UCSD-AML1 (cell line): Measurements from ENCODE around the gene MAFF.
A peak's percentile ranks its signal among the peaks of the same experiment; 100 is the strongest.

Experiments used
- DNase-seq: peaks from one replicate; lab custom pipeline; 2025; ENCODE audit not compliant: unreplicated experiment; lab: John Stamatoyannopoulos, UW

The MAFF gene

DNA sequence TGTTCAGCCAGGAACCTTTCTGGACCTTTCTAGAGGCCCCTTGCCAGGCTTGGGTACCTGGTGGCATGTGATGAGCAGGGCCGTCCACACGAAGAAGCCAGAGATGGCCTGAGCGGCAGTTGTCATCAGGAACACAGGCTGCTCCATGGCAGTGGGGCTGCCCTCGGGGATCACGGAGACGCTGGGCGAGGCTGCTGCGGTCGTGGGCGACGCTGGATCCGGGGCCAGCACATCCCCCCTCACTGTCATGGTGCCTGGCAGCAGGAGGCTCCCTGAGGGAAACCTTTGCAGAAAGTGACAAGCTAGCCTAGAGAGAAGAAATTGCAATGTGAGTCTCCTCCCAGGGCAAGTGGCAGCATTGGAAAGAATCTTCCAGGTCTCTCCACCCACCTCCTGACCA is 45.9 kb downstream of the MAFF start:
- no peak for DNase-seq

DNA sequence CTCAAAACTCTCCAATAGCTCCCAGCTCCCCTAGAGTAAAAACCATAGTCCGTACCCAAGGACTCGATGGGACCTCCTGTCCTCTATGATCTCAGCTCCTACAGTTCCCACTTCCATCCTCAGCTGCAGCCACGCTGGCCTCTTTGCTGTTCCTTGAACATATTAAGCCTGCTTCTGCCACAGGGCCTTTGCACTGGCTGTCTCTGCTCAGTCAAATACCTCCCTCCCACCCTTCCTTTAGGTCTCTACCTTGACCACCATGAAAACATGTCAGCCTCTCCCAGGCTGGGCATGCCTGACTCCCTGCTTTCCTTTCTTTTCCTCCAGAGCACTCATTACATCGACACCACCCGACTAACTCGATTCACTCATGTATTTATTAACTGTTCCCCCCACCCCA is 46.5 kb downstream of the MAFF start:
- DNase-seq = no peak

DNA sequence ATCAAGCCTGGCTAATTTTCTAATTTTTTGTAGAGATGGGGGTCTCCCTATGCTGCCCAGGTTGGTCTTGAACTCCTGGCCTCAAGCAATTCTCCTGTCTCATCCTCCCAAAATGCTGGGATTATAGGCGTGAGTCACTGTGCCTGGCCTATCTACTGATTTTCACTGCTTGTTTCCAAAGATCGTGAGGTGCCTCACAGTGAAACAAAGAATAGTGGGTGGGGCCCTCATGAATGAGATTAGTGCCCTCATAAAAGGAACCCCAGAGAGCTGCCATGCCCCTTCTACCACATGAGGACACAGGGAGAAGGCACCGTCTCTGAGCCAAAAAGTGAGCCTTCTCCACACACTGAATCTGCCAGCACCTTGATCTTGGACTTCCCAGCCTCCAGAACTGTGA is 47.5 kb downstream of the MAFF start:
- DNase-seq = no peak

DNA sequence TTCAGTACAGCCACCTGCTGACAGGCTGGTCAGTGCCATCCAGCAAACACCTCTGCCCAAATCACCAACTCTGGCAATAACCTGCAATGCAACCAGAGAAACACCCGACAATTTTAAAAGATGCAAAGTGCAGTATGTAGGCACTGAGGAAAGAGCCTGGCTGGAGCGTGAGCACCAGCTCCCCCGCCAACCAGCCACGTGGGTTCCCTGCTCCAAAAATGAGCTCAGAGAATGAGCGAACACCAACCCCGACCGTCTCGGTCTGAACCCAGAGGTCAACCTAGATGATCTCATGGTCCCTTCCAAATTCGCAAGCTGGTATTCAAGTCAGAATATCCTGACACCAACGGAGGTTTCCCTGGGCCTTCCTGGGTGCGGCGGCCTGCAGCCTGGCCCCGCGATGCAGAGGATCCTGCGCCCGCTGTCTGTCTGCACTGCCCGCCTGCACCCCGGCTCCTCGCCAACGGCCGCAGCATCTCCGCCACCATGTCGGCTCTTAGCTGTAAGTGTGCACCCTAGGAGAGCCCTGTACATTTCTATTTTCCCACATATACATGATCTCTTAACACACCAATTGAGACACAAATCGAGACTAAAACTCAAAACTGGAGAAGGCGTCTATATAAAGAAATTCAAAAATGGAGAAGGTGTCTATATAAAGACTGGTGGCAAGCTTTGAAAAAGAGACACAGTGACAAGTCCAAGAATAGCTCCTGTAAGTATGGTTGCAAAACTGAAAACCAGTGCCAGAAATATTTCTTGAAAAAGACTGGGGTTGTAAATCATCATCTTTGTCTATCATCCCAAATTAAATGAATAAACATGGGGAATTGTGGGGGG is 48.2 kb downstream of the MAFF start:
- DNase-seq = no peak

DNA sequence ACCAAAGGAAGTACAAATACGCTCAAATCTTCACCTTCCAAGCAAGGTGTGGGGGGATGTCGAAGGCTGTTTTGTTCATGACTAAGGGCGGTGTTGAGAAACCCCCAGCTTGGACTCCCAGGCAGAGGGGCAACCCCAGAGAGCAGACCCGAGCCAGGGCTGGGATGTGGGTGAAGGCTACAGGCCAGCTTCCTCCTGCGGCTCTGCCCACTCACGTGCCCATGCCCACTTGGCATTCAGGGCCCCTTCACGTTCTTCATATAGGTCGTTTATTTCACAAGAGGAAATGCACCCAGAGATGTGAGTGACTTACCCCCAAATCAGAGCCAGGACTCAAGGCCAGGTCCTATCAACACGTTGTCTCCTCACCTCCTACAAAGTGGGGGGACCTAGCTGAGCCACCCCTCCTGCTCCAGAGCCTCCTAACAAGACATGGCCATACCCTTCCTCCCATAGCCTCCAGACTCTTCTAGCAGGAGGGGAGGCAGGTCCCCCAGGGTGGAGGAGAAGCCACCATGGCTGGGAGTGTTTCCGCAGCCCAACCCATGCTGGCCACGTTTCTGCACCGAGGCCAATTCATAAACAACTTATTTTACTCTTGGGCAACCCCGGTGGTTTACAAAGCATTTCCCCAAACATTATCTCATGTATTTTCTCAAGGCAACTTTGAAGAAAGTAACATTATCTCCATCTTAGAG is 49.0 kb downstream of the MAFF start:
- DNase-seq = no peak

DNA sequence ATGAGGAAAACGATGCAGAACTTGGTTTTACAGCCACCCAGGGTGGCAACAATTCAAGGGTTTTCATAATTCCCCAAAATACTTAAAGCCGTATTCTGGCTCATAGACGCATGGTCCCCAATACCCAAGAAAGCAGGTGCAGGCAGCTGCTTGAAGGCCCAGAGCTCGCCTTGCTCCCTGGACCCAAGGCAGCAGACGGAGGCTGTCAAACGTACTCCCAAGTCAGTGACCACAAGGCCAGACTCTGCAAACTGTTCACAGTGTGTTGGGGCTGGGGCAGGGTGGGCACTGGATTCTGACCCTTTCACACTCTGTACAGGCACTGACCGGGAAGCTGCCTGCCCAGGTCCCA is 49.5 kb downstream of the MAFF start:
- DNase-seq = no peak

DNA sequence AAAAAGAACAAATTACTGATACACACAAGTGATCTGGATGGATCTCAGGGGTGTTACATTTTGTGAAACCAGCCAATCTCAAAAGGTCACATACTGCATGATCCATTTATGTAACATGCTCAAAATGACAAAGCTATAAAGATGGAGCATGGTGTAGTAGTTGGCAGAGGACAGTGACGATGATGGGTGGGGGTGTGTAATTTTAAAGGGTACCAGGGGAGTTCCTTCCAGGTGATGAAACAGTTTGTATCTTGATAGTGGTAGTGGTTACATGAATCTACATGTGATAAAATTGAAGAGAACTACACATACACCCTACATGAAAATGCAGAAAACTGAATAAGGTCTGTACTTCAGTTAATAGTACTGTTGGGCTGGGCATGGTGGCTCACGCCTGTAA is 53.9 kb downstream of the MAFF start:
- no peak for DNase-seq

DNA sequence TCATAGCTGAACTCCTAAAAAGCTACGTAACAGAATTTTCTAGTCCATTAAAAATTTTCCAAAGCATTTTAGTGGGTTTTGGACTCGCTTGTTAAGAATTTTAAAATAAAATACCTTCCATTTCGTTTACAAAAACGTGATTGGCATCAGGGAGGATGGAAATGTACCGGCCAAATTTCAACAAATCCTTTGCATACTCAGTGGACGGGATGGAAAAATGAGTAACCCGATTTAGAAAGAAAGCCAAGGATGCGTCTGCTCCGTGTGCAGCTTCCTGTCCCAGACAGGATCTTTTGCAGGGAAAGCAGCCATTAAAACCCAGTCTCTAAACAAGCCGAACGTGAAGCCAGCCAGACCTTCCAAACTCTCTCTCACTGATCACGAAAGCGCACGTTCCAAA is 55.4 kb downstream of the MAFF start:
- DNase-seq = no peak

DNA sequence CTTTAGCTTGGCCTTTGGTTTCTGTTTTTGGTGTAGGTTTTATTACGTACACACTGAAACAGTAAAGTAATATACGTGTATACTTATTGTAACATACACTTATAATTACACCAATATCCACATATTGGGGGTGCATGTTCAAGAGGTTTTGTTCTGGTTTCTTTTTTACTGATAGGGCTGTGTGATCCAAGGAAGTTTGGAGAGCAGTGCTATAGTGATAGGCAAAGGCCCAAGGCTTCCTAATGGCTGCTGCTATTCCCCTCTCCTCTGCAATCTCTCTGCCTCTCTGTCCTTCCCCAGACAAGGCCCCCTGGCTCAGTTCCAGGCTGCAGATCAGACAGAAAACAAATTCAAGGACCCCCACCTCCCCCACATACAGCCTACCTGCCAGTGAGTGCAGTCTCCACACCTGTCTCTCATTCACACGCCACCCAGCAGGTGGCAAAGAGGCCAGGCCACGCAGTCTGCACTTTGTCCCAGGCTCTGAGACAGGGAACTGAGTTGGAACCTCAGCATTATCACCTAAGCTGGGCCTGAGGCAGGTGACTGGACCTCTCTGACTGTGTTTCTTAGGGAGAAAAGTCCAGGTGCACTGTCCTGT is 56.0 kb downstream of the MAFF start:
- no peak for DNase-seq

DNA sequence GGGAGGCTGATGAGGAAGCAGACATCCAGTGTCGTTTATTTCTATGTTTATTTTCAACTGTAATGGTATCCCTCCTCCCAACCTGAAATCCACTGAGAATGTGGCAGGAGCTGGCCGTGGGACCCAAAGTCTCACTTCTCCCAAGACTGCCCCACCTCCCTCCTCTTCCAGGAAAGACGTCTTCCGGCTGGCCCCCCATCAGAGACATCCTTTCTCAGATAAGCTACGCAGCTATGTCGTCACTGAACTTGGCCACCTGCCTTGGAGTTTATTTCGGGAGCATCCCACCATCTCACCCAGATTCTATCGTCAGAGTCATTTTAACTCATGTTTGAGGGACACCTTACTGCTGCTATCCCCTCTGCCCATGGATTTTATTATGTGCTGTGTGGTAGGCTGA is 57.1 kb downstream of the MAFF start:
- no peak for DNase-seq

DNA sequence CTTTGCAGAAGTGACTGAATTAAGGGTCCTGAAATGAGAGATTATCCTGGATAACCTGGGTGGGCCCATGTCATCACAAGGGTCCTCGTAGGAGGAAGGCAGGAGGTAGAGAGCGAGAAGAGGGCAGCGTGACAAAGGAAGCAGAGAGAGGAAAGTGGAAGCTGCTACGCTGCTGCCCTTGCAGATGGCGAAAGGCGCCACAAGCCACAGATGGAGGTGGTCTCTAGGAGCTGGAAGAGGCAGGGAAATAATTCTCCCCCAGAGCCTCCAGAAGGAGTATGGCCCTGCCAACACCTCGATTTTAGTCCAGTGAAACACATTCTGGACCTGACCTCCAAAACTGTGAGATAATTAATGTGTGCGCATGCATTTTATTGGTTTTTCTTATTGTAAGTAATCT is 57.6 kb downstream of the MAFF start:
- peak; percentile 31 for DNase-seq

DNA sequence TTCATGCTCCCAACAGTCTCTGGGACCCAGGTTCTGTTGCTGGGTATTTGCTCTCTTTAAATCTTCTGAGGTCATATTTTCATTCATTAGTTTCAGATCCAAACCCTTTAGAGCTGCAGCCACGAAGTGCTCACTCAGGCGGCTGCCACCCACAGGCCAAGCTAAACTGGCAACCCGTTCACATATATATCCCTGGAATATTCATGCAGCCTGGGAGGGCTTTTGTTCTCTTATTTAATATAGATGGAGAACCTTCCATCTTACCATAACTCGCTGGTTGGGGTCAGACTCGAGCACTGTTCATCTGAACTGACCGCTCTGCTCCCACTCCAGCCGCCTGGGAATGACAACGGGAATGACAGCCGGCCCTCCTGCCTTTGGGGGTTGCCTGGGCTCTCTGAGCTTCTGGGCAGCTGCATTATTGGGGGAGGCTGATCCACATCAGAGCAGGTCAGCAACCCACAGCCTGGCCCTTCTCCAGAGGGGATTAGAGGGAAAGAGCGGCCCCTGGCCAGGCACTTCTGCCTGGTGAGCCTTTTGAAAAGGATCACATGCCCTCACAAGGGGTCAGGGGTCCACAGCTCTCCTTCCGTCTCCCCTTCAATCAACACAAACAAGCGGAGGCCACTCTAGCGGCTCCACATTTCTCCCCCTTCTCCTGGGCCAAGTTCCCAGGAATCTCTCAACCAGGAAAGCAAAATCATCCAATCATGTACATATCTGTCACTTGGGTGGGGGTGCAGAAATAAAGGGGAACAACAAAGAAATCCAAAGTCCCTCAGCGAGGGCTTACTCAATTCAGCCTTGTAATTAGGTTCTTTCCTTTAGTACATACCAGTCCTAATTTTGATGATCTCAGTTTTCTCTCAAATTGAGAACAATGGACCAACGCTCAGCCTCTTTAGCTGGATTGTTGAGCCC is 59.2 kb downstream of the MAFF start:
- DNase-seq = no peak

DNA sequence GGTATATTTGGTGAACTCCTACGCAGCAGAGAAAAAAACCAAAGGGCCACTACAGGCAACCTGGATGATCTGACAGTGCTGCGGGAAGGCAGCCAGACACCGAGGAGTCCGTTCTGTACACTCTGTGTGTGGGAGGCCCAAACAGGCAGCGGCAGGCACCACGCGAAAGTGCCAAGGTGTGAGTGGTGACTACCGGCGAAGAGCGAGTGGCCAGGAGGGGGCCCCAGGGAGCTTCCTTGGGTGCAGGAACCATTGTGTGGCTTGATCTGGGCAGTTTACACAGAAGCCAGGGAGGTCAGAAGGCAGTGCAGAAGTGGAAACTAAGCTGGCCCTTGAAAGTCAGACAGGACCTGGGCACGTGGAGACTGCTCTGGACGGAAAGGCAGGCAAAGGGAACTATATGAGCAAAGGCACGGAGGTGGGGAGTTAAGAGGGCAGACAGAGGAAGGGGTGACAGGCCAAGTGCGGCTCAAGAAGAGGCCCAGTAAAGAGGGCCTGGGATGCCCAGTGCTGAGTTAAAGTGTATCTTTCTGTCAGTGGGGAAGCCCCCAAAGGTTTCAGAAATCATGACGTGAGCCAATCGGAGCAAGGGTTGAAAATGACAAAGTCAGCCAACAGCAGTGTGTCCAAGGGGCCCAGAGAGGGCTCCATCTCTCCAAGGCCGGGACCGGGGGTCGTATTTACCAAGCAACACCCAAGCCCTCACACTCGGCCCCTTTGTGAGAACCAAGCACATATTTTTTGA is 60.4 kb downstream of the MAFF start:
- peak; percentile 66 for DNase-seq

DNA sequence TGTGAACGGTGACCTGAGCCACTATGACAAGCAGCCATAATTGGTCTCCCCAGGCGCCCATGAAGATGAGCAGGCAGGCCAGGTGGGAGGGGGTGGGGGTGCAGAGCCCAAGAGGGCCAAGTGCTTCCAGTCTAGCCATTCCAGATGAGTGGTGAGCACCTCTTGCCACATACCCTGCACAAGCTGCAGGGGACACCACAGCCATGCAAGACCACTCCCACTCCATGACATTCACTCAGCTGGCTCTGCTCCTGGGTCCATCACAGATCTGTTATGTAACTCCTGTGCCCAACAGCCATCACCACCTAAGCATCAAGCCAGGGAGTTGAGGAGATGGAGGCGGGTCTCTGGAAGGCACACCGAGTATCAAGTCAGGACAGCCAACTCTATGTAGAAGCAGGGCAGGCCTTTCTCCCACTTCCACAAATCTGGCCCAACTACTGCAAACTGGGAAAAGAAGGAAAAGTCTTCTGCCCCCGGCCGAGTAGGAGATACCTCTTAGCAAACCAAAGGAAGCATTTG is 62.6 kb downstream of the MAFF start:
- DNase-seq = no peak
